Gastrocnemius medialis (tissue), 4 donors: ENCODE results near the gene TIGAR.

ENCODE experiments used
- CTCF ChIP-seq, 5 experiments: fragments of 450-650 bp in 3 of 5; fragments of 200-600 bp in 2 of 5; sonication (generic) in 2 of 5; IDR thresholded peaks in 4 of 5; conservative IDR thresholded peaks in 1 of 5; 1 replicate in 4 of 5; 2 replicates in 1 of 5; pipeline ENCODE4 v1.5.1; 2016 to 2019; ENCODE audit warnings: antibody characterized with exemption in 5 of 5, mild to moderate bottlenecking in 3 of 5, moderate library complexity in 3 of 5
- POLR2A ChIP-seq, 2 donors: fragments of 450-650 bp; IDR thresholded peaks; one replicate each; pipeline ENCODE4 v1.6.1; 2017; ENCODE audit warnings: antibody characterized with exemption in 2 of 2, mild to moderate bottlenecking in 2 of 2, moderate library complexity in 2 of 2

DNA sequence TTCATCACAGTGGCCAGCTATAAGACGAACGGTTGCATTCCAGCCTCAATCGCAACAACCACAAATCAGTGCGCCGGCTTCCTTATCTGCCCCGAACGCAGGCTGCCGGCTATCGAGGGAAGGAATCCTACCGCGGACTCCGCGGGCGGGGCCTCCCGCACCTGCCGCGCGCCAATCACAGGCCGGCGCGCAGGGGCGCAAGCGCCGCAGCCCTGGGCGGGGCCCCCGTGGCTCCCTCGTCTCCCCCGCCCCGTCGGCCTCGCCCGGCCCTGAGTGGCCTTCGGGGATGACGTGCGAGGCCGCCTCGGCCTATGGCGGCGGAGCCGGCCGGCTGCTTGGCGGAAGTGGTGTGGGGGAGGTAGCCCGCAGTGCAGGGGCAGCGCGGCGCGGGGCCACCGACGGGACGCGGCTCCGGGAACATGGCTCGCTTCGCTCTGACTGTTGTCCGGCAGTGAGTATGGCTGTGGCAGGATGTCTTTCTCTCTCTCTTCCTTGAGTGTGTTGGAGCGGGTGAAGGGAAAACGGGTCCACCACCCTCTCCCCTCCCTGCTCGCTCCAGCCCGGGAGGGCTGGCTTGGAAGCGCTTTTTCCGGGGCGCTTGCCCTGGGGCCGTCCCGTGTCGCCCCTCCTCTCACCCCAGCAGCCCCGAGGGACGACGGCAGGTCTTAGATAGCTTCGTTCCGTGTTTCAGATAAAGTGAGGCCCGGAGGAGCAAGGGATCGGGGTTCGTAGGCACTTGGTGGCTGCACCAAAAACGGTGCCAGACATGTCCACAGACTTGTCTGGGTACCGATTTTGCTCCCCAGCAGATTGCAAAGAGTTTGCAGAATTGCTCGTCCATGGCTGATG, at the start of gene TIGAR:
- TF ChIP-seq CTCF (IDR thresholded peaks at IDR 0.05 in 4 of 5, conservative IDR thresholded peaks at IDR 0.05 in 1 of 5), result no peak
- peak; percentile 91 for TF ChIP-seq POLR2A (IDR thresholded peaks at IDR 0.05)
